Right renal pelvis (tissue), 4 donors: ENCODE results near the gene DNMBP. TPM values are rescaled to one million over a fixed set of nuclear protein-coding genes. Genes with fewer than 3 reads are reported as not detected.
"Not testable (repeated sequence)": the region's sequence is repeated elsewhere in the genome, so short reads cannot be mapped to it uniquely, and the experiment has no call there.

Source experiments
- DNase-seq, 4 donors: peaks; one replicate each; pipeline ENCODE4 v3.0.0-alpha.2; 2013; ENCODE audit warnings: low read depth in 4 of 4, low spot score in 3 of 4, missing footprints in 1 of 4
- polyA plus RNA-seq, 4 donors: library from polyadenylated mRNA; unstranded; fragments of 120-200 nt; gene quantifications; one replicate each; pipeline ENCODE4 v1.2.1, GENCODE V29; 2013; ENCODE audit not compliant: insufficient read length in 4 of 4

The DNMBP gene
- polyA plus RNA-seq, 4 donors: 34.1 to 40.9 (median 36.2) TPM

DNA sequence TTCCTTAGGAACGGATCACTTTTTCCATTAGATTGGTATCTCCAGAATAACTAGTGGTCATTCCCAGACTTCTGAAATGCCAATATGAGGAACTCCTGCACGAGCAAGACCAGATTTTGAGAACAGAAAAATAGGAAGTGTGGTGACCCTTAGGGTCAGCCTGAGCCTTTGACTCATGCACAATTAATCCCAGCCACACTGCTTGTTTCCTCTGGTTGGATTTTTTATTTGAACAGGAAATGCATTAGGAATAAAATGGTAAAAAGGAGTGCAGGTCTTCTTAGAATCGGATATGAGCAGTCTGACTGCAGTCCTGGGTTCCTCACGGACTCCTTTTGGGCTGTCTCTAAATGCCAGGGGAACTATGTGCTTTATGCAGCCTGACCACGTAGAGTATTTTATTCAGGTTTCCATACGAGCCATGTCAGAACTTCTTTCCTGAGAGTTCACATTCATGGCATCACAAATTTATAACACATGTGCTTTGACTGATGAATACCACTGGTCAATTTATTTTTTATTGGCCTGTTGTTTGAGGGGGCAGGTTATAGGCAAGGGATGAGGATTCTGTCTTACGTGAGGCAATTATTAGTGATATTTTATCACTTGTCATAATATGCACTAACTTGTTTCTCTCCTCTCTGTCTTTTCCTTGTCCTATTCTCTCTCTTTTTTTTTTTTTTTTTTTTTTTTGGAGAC is 46.1 kb downstream of the DNMBP start:
- not testable (repeated sequence) for DNase-seq

DNA sequence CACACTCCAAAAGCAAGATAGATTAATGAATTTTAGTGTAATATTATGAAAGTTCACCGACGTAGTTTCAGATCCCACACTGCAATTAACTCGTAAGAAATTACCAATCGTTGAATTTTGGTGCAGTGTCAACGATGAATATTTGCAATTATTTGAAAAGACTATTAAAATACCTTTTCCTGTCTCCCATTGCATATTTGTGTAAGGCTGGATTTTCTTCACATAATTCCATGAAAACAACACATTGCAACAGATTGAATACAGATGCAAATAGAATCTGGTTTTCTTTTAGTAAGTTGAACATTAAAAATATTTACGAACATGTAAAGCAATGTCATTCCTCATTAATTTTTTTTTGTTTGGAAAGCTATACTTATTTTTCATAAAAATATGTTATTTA is 50.9 kb downstream of the DNMBP start:
- no peak for DNase-seq

DNA sequence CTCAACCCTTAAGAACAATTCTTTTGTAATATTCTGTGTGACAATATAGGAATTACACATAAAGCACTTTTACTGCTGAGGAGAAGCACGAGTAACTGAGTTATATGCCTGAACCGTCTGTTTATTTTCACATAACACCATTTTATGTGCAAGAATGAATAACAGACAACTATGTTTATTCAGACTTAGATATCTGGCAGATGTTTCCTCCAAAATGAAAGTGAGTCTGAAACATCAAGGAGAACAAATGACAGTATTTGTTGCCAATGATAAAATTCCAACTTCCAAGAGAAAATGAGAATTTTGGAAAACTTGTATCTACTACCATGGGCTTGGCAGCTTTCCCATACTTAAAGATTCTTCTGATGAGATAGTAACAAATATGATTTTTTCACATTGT is 51.4 kb downstream of the DNMBP start:
- no peak for DNase-seq

DNA sequence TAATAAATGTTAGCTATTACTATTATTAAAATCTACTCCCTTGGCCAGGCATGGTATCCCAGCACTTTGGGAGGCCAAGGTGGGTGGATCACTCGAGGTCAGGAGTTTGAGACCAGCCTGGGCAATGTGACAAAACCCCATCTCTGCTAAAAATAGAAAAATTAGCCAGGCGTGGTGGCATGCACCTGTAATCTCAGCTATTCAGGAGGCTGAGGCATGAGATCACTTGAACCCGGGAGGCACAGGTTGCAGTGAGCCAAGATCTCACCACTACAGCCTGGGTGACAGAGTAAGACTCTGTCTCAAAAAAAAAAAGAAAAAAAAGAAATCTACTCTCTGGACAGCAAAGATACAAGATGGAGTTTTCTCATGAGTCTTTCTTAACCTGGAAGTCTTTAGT is 56.2 kb downstream of the DNMBP start:
- not testable (repeated sequence) for DNase-seq

DNA sequence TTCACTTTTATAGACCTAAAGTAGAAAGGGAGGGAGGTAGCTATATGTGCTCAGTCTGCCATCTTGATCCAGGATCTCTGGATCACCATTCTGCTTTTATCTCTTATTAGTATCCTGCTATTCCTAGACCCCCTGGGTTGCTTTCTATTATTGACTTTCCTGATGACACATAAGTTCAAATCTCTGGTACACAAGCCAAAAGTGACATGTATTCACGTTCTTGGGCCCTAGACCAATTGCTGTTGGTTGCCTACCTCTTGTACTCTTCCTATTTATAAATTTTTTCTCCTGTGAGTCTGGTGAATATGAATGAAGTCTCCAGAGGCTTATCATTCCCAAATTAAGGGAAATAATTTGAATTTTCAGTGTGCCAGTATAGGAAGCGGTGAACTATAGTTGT is 56.9 kb downstream of the DNMBP start:
- DNase-seq: no peak

DNA sequence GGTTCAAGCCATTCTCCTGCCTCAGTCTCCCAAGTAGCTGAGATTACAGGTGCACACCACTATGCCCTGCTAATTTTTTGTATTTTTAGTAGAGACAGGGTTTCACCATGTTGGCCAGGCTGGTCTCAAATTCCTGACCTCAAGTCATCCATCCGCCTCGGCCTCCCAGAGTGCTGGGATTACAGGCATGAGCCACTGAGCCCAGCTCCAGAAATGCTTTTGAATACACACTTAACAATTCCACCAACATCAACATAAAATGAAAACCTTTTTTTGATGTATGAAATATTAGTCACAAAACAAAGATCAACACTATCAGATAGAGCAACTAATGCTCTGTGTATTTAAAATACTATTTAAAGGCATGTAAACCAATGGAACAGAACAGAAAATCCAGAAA is 63.7 kb downstream of the DNMBP start:
- DNase-seq: not testable (repeated sequence)

DNA sequence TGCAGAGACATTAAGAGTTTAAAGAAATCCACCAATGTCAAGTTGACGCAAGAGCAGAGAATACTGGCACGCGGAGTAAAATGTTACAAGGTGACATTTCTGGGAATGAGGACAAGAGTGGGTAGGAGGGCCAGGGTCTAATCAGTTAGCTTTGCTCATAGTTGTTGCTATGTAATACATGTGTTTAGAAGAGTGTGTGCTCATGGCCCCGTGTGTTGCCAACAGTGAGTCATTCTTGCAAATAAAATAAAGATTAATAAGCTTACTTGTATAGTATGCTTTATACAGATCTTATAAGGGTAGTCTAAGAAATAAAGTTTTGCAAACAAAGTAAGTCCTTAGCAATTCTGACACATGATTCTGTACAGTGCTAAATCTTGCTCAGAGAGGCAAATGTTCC is 64.5 kb downstream of the DNMBP start:
- no peak for DNase-seq

DNA sequence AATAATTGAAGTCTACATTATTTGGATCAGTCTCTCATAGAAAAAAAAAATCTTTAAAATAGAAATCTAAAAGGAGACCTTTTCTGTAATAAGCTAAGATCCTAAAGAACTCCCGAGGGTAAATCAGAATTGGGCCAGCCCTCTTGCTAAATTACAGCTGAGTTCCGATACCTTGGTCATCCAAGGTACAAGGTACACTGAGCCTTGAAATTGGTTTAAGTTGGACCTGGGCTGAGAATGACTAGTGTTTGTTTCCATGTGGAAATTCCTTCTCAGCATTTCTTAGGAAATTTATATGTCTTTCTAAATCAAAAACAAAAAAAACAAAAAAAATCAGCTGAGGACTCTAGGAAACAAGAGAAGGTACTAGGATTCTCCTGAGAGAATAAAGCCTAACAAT is 64.9 kb downstream of the DNMBP start:
- DNase-seq: no peak

DNA sequence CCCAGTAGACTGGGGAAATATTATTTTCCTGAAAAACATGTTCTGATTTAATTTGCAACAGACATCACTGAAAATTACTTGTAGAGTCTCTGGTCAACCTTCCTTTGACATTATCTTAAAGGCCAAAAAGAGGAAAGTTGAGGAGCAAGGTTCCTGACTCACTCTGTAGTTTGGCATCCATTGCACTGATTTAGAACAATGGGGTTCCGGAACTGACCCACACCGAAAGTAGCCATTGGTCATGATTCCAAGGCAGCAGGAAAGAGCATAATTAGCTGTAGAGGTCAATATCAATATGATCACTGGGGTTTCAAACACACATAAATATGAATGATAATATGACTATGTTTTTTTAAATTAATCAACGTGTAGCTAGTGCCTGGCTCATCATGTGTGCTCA is 65.8 kb downstream of the DNMBP start:
- DNase-seq: no peak

DNA sequence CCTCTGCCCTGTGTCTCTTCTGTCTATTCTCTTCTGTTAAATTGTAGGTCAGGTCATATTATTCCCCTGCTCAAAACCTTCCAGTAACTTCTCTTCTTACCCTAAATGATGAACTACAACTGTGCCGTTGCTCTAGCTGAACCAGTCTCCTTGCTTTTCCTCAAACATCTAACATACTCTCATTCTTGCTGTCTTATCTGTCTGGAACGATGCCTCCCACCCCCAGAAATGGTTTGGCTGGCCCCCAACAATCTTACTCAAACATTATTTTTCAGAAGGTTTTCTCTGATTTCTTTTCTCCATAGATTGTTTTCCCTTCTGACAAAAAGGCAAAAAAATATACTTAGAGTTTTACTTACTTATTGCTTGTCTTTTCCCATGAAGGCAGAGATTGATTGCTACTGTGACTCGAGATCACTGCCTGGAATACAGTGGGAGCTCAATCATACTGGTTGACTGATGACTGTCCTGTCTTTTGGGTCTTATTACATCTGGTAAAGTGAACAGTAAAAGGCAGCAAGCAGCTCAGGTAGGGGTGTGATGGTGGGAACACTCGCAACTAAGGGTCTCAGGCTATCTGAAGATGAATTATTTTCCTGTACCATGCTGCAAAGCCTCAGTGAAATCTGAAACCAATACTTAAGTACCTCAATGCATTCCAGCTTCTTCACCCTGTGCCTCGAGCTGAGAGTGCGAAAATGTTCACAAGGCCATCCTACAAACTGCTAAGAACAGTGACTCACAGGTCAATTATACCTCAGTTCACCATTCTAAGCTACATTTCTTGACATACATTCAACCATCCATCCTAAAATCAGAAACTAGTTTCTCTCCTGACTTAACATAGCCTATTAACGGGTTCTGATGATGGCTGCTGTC is 67.6 kb downstream of the DNMBP start:
- DNase-seq: no peak

DNA sequence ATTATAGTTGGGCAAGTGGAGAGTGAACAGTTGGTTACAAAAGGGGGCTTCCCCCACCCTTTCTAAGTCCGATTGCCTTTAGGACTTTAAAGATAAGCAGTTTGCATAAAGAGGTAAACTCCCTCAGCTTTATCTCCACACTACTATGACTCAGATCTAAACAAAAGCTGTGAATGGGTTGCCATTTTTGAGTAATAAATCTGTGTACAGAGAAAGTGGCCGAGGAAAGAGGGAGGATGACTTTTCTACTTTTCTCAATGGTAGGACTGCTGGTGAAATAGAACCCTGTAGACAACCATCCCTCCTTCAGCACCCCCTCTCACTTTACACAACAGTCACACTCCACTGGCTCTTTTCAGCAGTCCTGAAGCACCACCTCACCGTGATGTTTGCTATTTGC is 71.2 kb downstream of the DNMBP start:
- DNase-seq: no peak

DNA sequence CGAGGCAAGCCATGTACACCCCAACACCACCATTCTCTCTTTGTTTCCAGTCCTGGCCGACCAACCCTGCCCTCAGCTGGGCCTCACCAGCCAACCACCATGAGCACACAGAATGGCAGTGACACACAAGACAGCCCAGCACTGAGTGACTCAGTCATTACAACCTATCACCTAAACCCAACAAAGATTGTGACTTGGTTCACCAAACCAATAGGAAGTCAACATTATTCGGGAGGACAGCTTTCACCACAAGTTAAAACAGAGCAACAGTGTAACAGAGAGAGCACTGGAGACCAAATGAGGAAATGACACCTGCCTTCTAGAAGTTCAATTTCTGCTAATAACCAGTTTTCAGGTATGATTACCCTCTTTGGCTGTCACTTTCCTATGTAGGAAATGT is 72.1 kb downstream of the DNMBP start:
- DNase-seq: no peak

DNA sequence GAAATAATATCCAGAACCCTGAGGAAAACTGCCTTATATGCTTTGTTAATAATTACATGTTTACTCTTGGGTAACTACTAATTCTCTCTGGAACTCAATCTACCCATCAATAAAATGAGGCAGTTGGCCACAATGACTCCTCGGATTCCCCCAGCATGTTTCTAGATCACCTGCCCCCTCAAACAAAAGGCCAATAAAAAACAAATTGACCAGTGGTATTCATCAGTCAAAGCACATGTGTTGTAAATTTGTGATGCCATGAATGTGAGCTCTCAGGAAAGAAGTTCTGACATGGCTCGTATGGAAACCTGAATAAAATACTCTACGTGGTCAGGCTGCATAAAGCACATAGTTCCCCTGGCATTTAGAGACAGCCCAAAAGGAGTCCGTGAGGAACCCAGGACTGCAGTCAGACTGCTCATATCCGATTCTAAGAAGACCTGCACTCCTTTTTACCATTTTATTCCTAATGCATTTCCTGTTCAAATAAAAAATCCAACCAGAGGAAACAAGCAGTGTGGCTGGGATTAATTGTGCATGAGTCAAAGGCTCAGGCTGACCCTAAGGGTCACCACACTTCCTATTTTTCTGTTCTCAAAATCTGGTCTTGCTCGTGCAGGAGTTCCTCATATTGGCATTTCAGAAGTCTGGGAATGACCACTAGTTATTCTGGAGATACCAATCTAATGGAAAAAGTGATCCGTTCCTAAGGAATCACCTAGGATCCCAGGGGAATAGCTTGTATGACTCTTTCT is 77.4 kb downstream of the DNMBP start:
- not testable (repeated sequence) for DNase-seq

DNA sequence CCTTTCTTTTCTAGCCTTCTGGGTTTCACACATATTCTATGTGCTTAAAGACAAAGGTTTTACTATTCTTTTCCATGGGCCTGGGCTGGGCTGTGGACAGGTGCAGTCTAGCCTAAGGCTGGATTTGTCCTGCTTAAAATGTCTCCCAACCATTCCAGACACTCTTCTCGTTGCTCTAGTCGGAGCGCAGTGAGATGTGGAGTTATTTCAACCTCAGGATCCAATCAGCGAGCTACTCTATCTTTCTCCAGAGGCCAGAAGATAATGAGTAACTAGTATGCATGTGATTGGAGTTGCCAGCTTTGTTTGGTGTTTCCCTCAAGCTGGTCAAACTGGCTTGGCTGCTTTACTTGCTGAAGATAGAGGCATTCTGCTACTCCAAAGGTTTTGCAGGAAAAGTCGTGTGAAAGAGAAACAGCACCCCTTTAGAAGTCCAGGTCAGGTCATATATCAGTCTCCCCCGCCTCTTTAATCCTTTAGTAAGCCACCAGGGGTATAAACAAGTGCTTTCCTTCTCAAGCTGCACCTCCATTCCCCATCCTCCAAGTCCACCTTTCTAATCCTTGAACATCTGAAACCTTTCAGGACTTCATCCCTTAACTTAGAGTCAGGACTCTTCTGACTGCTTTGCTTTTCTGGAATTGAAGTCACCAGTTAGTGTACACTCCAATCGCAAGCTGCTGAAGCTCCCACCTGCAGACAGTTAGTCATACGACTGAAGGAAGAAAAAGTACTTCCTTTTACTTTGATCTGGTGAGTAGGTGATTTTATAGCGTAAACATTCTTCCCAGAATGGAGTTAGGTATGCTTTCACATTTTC is 78.8 kb downstream of the DNMBP start:
- DNase-seq: peak; percentile 51 to 81 (median 74)

DNA sequence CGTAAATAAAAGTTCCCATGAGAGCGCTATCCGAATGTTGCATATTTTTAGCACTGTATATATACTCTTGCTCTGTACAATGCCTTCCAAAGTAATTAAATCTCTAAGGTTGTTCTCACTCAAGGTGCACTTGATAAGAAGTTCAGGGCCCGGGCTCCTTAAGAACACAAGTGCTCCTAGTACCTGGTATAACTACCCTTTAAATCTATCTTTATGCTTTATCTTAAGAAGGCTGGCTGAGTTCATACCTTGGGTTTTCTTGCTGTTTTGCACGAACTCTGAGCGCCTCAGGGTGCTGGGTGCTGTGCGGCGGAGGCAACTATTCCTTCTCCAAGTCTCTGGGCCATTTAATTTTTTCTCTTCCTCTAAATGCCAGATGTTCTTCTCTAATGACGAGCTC is 80.4 kb downstream of the DNMBP start:
- DNase-seq: no peak

DNA sequence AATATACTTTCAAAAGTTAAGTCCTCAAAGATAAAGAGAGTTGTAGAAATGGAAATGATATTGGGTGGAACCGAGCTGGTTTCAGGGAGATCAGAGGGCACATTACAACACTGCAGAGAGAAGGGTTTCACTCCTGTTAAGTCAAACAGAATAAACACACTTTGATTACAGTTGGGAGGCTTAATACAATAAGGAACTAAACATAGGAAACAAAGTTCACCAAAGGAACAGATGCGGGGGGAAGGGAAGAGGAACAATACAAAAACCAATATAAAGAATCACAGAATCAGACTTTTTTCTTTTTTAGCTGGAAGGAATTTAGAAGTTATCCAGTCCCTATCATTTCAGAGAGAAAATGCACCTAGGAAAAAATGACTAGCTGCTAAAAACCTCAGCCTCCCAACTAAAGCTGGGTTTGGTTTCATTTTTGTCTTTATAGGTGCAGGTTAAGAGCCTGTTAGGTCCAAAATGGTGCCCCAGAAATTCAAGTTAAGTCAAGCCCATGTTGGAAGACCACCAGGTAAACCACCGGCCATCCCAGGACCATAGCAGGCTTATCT is 81.9 kb downstream of the DNMBP start:
- no peak for DNase-seq

DNA sequence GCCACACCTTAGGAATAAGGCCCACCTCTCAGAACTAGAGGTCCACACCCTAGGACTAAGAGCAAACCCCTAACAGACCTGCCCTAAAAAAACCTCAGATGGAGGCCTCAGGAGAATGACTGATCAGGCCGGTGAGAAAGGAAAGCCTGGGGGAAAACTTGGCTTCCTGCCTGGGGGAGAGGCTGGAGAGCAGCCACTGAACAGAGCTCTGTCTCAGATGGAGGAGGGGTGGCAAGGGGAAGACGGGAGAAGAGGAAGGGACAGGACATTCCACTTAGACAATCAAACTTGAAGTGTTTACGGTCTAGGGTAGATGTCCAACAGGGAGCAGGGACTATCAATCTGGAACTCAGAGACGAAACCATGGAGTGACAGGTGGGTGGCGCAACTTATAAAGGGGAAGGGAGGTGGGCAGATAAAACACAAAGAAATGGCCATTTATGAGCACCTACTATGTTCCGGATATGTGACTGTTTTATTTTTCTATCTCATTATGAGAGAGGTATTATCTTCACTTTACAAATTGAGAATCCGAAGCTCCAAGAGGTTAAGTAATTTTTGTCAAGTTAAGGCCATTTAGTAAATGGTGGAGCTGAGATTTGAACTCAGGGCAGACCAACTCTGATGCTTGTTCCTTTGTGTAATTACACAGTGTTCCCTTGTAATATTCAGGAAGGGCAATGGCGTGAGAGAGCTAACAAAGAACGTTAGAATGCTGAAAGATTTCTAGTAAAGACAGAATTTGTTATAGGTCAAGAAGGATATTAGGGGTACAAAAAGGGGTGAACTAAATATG is 82.6 kb downstream of the DNMBP start:
- DNase-seq: no peak

DNA sequence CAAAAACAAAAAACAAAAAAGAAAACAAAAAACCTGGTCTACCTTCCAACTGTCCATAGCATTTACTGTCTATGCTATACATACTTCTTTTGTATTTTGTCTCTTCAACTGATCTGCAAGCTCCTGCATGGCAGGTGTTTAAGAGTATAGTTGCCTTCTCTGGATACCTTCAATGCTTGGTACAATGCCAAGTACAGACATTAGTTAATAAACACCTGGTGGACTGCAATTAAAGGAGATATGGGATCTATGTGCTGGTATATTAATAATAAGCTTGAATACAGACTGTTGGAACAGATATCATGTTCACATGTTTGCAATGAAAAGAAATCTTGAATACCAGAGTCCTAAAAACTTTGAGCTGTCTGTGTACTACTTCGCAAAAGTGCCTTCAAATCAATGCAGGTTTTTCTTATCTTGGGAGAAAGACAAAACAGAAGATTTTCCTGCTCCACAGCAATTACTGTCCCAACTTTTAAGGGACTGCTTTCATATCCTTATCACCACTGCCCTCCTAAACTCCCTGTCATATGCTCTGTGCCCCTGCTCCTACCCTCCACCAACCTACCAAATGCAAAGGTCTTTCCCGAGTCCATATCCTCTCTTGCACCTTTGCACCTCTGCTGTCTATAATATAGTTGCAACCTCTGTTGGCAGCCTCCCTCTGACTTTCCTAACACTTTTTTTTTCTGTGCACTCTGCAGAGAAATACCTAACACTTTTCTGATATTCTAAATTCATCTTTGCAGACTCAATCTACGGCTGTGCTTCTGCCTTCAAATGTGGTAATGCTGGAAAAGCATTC is 85.1 kb downstream of the DNMBP start:
- DNase-seq: no peak

DNA sequence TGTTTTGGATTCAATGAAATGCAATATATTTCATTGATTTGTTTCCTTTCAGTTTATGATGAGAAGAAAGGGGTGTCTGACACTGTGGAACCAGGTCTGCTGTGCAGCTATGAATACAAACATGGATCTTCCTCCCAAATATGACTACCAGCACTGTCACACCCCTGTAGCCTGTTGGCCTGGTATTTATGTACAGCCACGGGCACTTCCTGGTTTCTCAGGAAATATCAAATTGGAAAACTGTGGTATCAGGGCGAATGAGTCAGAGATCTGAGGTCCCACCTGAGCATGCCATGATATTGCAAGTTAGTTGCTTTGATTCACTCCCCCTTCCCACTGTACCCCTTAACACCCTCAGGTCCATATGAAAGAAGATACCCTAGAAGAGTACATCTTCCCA is 87.8 kb downstream of the DNMBP start:
- no peak for DNase-seq
